ENCODE measurements around the gene SLC34A1.
A peak's percentile ranks its signal among the peaks of the same experiment; 100 is the strongest.
"Not testable (repeated sequence)": the region's sequence is repeated elsewhere in the genome, so short reads cannot be mapped to it uniquely, and the experiment has no call there.

SLC34A1 gene

DNA sequence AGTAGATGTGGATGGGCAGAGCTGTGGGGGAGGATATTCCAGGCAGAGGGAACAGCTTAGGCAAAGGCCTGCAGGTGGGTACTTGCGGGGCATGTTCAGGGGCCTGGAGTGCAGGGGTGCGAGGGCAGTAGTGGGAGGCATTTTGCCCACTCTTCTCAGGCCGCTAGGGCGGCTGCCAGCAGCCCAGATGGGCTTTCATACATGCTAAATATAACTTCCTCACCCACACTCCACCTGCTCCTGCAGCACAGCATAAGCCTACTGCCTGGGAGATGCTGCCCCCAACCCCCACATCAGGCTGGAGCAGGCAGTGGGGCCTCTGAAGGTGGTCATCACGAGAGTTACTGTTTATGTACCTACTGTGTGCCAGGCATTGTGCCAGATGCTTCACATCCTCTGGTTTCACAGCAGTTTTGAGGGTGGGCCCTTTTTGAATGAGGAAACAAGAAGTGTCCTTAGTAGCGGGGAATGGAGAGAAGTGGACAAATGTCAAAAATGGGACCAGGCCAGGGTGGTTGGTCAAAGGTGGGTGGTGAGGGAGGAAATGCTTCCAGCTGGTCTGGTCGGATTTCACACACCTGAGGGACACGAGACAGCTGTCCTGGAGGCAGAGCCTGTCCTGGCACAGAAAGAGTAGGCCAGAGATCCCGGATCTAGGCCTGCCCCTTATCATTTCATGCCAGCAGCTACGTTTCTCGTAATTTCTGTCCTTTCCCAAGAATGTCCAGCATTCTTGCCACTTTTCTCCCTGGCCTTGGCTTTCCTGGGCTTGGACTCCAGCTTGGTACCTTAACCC lies 14.4 kb upstream of the SLC34A1 start:
- DNase-seq = peak; percentile 58

DNA sequence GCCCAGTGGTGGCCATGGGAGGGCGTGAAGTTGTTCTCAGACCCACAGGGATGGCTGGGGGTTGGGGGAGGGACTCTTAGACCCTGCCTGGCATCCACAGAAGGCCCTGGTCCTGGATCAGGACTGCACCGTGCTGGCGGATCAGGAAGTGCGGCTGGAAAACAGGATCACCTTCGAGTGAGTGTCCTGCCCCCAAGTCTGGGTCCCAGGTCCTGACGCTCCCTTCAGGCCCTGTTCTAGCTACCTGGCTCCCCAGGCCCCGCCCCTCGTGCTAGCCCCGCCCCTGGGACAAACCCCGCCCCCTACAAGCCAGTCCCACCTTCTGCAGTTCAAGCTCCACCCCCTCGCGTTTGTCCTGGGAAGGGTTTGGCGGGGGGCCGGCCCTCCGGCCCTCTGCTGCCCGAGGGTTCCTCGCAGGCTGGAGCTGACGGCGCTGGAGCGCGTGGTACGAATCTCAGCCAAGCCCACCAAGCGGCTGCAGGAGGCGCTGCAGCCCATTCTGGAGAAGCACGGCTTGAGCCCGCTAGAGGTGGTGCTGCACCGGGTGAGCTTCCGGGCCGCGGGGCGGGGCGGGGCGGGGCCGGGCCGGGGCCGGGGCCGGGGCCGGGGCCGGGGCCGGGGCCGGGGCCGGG lies 13.6 kb upstream of the SLC34A1 start:
- DNase-seq = peak; percentile 54

DNA sequence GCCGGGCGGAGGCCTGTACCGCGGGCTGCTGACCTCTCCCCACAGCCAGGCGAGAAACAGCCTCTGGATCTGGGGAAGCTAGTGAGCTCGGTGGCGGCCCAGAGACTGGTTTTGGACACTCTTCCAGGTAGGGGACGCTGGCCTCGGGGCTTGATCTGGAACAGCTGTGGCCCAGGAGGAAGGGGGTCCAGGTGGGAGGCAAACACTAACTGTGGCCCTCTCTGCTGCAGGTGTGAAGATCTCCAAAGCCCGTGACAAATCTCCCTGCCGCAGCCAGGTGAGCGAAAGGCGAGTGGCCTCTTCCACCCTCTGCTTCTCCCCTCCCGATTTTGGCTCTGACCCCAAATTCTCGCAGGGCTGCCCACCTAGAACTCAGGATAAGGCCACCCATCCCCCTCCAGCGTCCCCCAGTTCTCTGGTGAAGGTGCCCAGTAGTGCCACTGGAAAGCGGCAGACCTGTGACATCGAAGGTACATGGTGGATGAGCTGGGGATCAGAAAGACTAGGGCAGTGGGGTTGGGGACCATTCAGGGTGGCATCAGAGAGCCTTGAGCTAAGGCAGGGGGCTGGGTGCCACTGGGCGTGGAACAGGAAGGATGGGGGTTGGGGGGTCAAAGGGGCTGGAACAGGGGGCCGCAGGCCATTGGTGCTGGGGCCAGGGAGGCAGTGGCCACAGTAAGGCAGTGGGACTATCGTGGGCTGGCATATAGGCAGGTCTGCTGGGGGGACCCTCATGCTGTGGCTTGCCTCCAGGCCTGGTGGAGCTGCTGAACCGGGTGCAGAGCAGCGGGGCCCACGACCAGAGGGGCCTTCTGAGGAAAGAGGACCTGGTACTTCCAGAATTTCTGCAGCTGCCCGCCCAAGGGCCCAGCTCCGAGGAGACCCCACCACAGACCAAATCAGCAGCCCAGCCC lies 12.9 kb upstream of the SLC34A1 start:
- DNase-seq = no peak

DNA sequence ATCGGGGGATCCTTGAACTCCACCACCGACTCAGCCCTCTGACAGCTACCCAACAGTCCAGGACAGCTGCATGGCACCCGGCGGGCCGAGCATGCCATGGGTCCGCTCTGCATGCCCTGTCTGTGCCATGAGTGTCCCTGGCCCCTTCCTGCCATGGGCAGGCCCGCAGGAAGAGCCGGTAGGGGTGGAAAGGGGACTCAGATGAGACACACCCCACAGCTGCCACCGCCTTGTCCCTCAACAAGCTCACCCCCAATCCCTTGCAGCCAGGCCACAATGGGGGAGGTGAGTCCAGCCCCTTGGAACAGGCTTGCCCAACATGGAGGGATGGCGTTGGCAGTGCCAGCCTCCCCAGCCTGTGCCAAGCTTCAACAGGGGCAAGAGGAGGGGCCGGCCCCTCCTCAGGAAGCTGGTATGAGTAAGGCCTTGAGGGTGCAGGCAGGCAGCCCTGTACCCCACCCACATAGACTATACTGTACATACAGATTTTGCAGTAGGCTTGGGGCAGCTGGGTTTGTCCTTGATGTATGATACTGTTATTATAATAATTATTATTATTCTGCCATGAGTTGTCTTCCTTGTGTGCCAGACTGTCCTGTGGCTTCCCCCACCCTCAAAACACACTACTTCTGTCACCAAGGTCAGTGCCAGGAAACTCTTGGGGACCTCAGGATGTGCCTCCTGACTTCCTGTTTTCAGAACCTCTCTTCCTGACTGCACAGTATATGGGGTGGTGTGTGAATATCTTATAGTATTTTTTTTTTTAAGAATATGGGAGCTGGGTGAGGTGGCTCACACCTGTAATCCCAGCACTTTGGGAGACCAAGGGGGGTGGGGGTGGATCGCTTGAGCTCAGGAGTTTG lies 12.0 kb upstream of the SLC34A1 start:
- no peak for DNase-seq

DNA sequence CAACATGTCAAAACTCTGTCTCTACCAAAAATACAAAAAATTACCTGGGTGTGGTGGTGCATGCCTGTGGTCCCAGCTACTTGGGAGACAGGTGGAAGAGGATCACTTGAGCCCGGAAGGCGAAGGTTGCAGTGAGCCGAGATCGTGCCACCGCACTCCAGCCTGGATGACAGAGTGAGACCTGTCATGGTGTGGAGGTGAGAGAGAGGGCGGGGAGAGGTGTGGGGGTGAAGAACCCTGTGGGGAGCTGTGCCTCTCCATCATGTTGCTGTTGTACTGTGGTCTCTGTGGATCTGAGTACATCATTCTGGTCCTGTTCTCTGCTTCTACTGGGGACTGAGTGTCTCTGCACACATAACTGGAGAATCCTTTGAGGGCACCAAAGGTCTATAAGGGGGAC lies 11.3 kb upstream of the SLC34A1 start:
- no peak for DNase-seq

DNA sequence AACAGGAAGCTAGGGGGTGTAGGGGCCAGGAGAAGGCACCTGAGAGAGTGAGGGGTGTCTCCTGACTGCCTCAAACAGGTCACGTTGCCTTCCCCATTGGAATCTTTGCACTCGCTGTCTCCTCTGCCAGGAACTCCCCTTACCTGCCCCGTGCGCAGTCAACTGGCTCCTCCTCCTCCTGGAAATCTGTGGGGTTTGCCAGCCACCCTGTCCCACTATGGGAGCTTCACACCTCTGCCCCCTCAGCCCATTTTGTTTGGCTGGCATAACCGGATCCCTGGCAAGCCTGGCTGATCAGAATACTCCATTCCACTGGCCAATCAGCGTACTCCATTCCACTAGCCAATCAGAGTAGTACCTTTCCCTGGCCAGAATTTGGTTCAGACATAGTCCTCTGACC lies 10.4 kb upstream of the SLC34A1 start:
- no peak for DNase-seq

DNA sequence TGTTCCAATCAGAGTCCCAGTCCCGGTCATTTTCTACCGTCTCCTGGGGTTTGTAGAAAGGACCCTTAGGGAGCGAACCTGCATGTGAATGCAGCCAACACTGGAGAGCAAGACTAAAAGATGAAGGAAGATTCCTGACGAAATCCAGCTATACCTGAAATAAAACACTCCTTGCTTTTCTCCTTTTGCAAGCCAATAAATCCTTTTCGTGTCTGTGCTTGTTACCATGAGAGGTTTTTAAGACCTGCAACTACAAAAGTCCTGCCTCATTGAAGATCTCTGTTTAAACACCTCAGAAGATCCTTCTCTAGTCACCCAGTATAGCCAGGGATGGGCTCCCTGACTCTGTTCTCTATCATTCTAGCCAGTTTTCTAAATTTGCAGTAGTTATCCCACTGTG lies 10.0 kb upstream of the SLC34A1 start:
- no peak for DNase-seq

DNA sequence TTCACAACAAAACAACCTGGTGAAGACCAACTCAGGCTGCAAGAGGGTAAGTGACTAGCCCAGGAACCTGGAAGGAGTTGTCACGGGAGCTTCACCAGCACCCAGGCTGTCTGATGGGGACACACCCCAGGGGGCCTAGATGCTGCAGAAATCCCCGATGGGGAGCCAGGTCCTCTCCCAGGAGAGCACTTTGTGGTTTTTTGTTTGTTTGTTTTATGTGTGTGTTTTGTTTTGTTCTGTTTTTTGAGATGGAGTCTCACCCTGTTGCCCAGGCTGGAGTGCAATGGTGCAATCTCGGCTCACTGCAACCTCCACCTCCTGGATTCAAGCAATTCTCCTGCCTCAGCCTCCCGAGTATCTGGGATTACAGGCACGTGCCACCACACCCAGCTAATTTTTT lies 8.7 kb upstream of the SLC34A1 start:
- not testable (repeated sequence) for DNase-seq

DNA sequence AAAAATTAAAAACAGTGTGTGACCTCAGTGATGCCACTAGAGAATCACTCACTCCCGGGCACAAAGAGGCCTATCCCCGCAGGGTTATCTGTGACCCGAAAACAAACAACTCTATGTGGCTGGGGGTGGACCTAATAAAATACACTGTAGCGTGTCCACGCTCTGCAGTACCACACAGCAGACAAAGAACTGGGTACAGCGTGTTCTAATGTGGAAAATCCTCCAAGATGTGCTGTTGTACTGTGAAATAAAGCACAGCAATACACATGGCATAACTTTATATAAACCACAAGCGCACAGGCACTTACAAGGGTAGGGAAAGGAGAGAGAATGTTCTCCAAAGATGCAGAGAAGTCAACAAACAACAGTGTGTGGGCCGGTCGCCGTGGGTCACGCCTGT lies 8.1 kb upstream of the SLC34A1 start:
- DNase-seq = no peak

DNA sequence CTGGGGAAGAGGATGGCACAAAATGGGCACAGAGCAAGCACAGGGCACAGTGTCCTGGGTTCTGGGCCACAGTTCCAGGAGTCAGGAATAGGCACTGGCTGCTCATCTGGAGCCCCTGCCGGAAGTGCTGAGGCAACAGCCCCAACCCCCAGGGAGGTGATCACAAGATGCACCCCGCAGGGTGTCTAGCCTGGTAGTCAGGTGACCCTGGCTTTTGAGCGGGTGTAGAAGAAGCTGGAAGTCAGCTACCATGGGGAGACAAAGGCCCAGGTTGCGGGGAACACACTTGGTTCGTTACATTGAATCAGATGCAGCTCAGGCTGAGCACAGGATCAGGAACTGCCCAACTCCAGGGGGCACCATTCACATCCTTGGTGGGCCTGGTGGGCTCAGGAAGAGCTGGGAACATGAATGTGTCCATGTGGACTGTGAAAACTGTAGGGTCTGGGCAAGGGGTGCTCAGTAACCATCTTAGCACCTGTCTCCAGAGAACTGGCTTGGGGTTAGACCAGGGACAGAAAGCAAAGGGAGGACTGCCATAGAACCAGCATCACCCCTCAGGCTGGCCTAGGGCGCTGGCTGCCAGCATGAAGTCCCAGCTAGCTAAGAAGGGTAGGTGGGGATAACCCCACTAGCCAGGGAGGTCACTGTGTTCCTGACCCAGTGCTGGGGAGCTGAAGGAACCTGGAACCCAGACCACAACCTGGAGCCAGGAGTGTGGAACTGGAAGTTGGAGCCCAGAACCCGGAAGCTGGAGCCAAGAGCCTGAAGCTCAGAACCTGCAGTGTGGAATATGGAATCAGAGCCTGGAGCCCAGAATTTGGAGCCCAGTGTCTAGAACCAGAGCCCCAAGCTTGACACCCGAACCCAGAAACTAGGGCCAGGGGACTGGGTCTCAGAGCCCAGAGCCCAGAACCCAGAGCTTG lies 6.1 kb upstream of the SLC34A1 start:
- no peak for DNase-seq

DNA sequence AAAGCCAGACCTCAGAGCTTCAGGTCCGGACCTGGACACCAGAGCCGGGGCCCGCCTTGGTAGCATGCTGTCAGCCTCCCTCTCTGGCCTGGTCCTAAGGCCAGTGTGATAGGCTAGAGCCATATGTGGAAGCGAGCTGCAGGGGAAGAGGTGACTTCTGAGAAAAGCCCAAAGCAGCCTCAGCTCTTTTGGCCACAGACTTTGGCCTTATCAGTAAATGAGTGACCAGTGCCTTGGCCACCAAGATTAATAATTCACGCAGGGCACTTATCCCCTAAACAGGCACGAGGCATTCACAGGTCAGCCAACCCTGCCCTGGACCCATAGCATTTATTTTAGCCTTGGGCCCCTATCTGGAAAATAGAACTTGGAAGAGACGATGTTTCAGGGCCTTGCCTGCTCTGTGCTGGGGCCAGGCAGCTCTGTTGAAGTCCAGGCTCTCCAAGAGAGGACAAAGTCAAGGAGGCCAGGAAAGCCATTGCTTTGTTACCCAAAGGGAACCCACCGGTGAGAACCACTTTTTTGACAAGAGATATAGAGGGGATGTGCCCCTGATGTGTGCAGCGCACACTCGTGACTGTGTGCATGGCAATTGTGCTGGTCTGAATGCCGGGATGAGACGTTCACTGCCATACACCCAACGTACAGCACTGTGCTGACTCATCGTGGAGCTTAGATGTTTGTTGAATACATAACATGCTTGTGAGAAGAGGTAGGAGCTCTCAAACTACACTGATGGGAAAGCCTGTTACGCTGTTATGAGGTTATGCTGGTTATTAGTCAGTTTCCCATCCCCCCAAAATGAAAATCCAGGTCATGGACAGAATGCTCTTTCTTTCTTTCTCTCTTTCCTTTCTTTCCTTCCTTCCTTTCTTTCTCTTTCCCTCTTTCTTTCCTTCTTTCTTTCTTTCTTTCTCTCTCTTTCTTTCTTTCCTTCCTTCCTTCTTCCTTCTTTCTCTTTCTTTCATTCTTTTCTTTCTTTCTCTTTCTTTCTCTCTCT lies 5.0 kb upstream of the SLC34A1 start:
- DNase-seq = no peak

DNA sequence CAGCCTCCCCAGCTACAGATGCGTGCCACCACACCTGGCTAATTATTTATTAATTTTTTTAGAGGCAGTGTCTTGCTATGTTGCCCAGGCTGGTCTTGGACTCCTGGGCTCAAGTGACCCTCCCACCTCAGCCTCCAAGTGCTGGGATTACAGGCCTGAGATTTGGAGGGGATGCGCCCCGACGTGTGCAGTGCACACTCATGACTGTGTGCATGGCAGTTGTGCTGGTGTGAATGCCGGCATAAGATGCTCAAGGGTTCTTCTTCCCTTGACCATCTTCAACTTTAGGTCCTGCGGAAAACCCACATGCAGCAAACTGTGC lies 3.5 kb upstream of the SLC34A1 start:
- no peak for DNase-seq

DNA sequence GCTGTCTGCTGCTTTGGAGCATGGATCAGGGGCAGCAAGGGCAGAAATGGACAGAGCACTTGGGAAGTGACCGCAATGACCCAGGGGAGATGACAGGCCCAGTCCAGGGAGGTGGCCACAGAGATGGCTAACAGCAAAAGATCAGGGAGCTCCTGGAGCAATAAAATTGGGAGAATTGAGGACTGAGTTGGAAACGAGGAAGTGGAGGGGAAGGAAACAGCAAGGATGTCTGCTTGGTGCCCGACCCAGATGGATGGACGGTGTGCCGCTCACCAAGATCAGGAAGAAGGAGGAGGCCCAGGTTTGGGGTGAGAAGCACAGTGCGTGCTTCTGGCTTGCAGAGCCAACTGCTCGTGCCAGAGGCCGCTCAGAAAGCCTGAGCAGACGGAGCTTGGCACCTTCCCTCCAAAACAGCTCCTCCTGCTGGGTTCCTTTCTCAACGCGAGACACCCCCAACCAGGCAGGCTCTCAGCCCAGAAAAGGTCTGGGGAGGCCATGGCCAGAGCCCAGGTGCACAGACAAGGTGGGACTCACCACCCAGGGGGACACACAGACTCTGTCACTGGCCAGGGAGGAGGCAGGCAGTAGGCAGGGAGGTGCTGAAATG lies 1.7 kb upstream of the SLC34A1 start:
- DNase-seq = peak; percentile 22

DNA sequence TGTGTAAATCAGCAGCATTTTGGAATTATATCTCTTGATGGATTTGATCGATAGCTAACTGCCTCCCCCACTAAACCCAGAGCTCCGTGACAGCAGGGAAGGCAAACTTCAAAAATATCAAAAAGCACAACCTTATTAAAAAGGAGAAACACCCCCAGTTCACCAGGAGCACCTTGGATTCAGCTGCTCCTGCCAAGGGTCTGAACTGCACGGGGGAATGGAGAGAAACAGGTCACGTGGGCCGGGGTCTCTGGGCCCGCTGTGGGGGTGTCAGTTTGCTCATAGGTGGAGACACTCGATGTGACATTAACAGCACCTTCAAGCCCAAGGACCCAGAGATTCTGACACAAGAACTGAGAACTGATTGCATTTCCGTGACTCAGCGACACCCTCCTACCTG lies 1.1 kb upstream of the SLC34A1 start:
- no peak for DNase-seq

DNA sequence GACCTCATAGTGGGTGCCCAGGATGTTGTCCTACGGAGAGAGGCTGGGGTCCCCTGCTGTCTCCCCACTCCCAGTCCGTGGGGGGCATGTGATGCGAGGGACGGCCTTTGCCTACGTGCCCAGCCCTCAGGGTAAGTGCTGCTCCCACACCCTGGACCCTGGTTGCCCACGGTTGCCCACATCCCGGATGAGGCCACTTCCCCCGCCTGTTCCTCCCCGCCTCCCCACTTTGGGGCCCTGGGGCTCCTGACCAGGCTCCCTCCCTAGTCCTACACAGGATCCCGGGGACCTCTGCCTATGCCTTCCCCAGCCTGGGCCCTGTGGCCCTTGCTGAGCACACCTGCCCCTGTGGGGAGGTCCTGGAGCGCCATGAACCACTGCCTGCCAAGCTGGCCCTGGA lies 1.5 kb downstream of the SLC34A1 start:
- DNase-seq = no peak

DNA sequence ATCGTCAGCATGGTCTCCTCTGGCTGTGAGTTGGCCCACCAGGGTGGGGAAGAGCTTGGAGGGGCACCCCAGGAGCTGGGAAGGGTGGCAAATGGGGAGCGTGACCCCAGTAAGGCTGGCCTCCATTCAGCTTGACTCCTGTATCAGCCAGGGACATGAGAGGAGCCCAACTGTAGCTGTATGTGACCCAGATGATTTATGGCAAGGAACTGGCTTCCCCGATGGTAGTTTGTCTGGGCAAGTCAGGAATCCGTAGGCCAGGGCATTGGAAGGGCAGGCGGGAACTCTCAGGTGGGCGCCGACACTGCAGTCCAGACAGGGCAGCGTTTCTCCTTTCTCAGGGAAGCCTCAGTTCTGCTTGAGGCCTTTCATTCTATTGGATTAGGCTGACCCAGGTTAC lies 2.3 kb downstream of the SLC34A1 start:
- DNase-seq = no peak

DNA sequence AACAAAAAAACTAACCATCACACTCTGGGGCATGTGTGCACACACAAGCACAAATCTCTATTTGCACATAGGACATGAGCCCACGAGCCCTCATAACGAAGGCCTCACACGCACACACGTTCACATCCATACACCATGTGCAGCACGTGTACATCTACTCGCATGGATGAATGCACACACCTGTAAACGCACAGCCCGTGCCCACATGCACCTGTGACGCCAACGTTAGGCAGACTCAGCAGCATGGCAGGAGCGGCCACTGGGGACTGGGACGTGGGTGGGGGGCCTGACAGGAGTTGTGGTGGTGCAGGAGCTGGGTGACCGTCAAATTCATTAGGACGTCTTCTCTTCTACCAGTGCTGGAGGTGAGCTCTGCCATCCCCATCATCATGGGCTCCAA lies 3.2 kb downstream of the SLC34A1 start:
- no peak for DNase-seq

DNA sequence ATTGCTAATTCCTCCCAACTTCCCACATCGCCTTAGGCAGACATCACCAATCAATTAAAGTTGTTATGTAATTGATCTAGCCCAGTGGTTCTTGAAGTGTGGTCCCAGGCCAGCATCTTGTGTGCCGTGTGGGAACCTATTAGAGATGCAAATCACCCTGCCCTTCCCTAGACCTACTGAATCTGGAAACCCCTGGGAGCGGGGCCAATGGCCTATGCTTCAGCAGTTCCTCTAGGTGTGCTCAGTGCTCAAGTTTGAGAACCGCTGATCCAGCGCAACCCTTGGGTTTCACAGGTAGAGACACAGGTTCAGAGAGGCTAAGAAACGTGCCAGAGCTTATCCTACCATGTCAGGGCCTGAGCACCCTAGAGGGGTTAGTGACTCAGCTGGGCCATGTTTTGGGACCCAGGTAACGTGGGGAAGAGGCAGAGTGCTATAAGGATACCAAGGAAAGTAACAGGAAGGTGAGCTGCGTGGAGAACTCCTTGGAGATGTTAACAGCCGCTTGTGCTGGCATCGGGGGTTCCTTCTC lies 4.4 kb downstream of the SLC34A1 start:
- DNase-seq = no peak
